PC-3 (cell line): ENCODE measurements around the gene TLE5. TPM values are rescaled to one million over a fixed set of nuclear protein-coding genes. Genes with fewer than 3 reads are reported as not detected.

ENCODE experiments used
- ATAC-seq: fragments of 200-7000 bp; cut with Tn5 transposase; 2 replicates; pipeline ENCODE4 v1.9.1; 2020; ENCODE audit warnings: mild to moderate bottlenecking, moderate library complexity
- BruUV-seq: library from RNA; stranded (reverse); fragments of 400-500 nt; replicated peaks from 2 replicates; lab custom pipeline; 2021; lab: Mats Ljungman, UMichigan
- CTCF ChIA-PET: fragments of 300-600 bp; sonication (Branson Sonifier 250); formaldehyde crosslinking; loops from one replicate; lab custom pipeline; 2022; ENCODE audit warnings: antibody characterized with exemption; lab: Charles Lee
- POLR2A ChIA-PET: fragments of 300-600 bp; sonication (Branson Sonifier 250); formaldehyde crosslinking; loops from one replicate; lab custom pipeline; 2022; ENCODE audit warnings: antibody characterized with exemption; ENCODE audit not compliant: unreplicated experiment; lab: Charles Lee
- DNase-seq: peaks from one replicate; pipeline ENCODE4 v3.0.0-alpha.2; 2015
- H2AFZ ChIP-seq: fragments of 300-600 bp; sonication (generic); 2 replicates; pipeline ENCODE4 v1.6.0; 2016; ENCODE audit warnings: antibody characterized with exemption, low read length
- H3F3A ChIP-seq: fragments of 300-600 bp; sonication (generic); one replicate; pipeline ENCODE4 v1.6.0; 2017; ENCODE audit warnings: antibody characterized with exemption, low read length, control low read depth, mild to moderate bottlenecking; ENCODE audit not compliant: unreplicated experiment
- H3K27ac ChIP-seq: fragments of 300-600 bp; sonication (generic); 2 replicates; pipeline ENCODE4 v1.5.1; 2016; ENCODE audit warnings: mild to moderate bottlenecking, low read length
- H3K27me3 ChIP-seq: fragments of 300-600 bp; sonication (generic); 2 replicates; pipeline ENCODE4 v1.6.1; 2016; ENCODE audit warnings: low read length, mixed read lengths
- H3K36me3 ChIP-seq: fragments of 300-600 bp; sonication (generic); 2 replicates; pipeline ENCODE4 v1.6.1; 2016; ENCODE audit warnings: low read depth, mixed run types, low read length, mixed read lengths
- H3K4me1 ChIP-seq: fragments of 300-600 bp; sonication (generic); 2 replicates; pipeline ENCODE4 v1.5.1; 2016; ENCODE audit warnings: low read length; ENCODE audit not compliant: insufficient read depth
- H3K4me2 ChIP-seq: fragments of 300-600 bp; sonication (generic); 2 replicates; pipeline ENCODE4 v1.6.0; 2016; ENCODE audit warnings: low read length
- H3K4me3 ChIP-seq: fragments of 300-600 bp; sonication (generic); 2 replicates; pipeline ENCODE4 v1.5.1; 2016; ENCODE audit warnings: mild to moderate bottlenecking, low read length, mixed read lengths
- H3K79me2 ChIP-seq: fragments of 300-600 bp; sonication (generic); 2 replicates; pipeline ENCODE4 v1.6.1; 2017; ENCODE audit warnings: low read length, mixed read lengths
- H3K9ac ChIP-seq: fragments of 300-600 bp; sonication (generic); 2 replicates; pipeline ENCODE4 v1.6.0; 2016; ENCODE audit warnings: mild to moderate bottlenecking, low read length
- H3K9me2 ChIP-seq: fragments of 300-600 bp; sonication (generic); replicated peaks from 2 replicates; pipeline ENCODE4 v1.6.1; 2016; ENCODE audit warnings: mixed run types, low read length, mixed read lengths
- H3K9me3 ChIP-seq: fragments of 300-600 bp; sonication (generic); 2 replicates; pipeline ENCODE4 v1.6.1; 2016; ENCODE audit warnings: low read length, mixed read lengths
- H4K20me1 ChIP-seq: fragments of 300-600 bp; sonication (generic); 2 replicates; pipeline ENCODE4 v1.6.1; 2016; ENCODE audit warnings: low read length, mixed read lengths
- EZH2 ChIP-seq: fragments of 300-600 bp; sonication (generic); IDR thresholded peaks from one replicate; pipeline ENCODE4 v1.6.1; 2017; ENCODE audit warnings: antibody characterized with exemption, mild to moderate bottlenecking, low read length; ENCODE audit not compliant: unreplicated experiment
- EZH2phosphoT487 ChIP-seq: fragments of 300-600 bp; sonication (generic); IDR thresholded peaks from 2 replicates; pipeline ENCODE4 v1.6.1; 2018; ENCODE audit warnings: mild to moderate bottlenecking, antibody characterized with exemption, low read length, borderline replicate concordance
- intact Hi-C: fragments of 100-400 bp; cut with micrococcal nuclease; formaldehyde crosslinking; loops from 2 replicates; pipeline ENCODE4 v1.9.0; 2023
- total RNA-seq: library from RNA; depleted of rRNA; stranded (reverse); fragments of >200 nt; gene quantifications from 2 replicates; pipeline ENCODE4 v1.2.3, GENCODE V29; 2014
- TF ChIP-seq, protein P1 (sequence below): fragments of 300-600 bp; sonication (generic); conservative IDR thresholded peaks from 2 replicates; pipeline ENCODE4 v1.5.1; 2017; ENCODE audit warnings: antibody characterized with exemption, low read depth, mild to moderate bottlenecking, low read length

The TLE5 gene
- total RNA-seq, 1 experiment from 2014 or later = 351 TPM

DNA sequence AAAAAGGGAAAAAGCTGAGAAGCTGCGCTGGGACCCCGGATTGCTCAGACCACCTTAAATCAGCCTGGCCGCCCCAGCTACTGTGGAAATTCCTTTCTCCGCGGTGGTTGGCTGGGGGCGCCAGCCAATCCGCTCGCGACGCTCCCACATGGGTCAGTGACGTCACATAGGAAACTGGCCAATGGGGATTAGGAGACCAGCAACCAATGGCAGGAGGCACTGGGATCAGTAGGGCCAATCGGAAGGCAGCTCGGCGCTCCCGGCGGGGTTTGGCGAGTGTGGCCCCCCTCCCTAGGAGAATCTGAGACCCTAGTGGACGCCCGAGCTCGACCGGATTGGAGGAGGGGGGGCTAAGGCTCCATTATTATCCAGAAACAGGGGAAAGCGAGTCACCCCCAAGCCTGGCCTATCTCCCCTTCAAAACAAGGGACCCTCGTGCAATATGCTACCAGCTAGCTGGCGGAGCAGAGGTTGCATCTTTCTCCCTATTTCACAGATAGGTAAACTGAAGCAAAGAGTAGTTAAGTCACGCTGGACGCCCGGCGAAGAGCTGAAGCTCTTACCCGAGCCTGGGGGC lies 26.7 kb downstream of the TLE5 start:
- Histone ChIP-seq H3K9me2 (no peaks in the 10 kb centered on the region), H3K4me3 (peak overlapping the region; percentile 85), H2AFZ (peak overlapping the region; percentile 98), H3K9ac (peak overlapping the region; percentile 92), H4K20me1 (no peaks in the 10 kb centered on the region), H3K9me3 (no peaks in the 10 kb centered on the region), H3K4me1 (peaks cover 13% of the 10 kb centered on the region), H3K79me2 (no peaks in the 10 kb centered on the region), H3K27me3 (no peaks in the 10 kb centered on the region), H3K36me3 (no peaks in the 10 kb centered on the region), H3K27ac (peak overlapping the region; percentile 62), H3K4me2 (peak overlapping the region; percentile 100), H3F3A (no peaks in the 10 kb centered on the region)
- peak; percentile 97 for DNase-seq
- BruUV-seq = no TSS peak
- intact Hi-C loops = no loop called here
- TF ChIP-seq EZH2phosphoT487 (no peak), EZH2 (no peak)
- TF ChIP-seq, protein P1, sequence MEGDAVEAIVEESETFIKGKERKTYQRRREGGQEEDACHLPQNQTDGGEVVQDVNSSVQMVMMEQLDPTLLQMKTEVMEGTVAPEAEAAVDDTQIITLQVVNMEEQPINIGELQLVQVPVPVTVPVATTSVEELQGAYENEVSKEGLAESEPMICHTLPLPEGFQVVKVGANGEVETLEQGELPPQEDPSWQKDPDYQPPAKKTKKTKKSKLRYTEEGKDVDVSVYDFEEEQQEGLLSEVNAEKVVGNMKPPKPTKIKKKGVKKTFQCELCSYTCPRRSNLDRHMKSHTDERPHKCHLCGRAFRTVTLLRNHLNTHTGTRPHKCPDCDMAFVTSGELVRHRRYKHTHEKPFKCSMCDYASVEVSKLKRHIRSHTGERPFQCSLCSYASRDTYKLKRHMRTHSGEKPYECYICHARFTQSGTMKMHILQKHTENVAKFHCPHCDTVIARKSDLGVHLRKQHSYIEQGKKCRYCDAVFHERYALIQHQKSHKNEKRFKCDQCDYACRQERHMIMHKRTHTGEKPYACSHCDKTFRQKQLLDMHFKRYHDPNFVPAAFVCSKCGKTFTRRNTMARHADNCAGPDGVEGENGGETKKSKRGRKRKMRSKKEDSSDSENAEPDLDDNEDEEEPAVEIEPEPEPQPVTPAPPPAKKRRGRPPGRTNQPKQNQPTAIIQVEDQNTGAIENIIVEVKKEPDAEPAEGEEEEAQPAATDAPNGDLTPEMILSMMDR = no peak
- ChIA-PET POLR2A (interaction anchor here (0.5 to 1.2 kb wide), 8 partner anchors 16 to 135 kb away, joined by 3 to 8 read pairs (median 5); partner anchors contain the start of gene ZNF57), CTCF (interaction anchor here (0.6 to 0.8 kb wide), 2 partner anchors 20 to 83 kb away, joined by 3 read pairs; no protein-coding TSS in a partner anchor)
- peak; percentile 90 for ATAC-seq

- DNase-seq = no peak
- ChIA-PET CTCF (interaction anchor here (0.8 kb wide), 1 partner anchor 21 kb away, joined by 3 read pairs; no protein-coding TSS in a partner anchor), POLR2A (interaction anchor here (1.0 to 1.2 kb wide), 2 partner anchors 28 to 84 kb away, joined by 5 to 8 read pairs; no protein-coding TSS in a partner anchor)
These were observed 27.4 kb downstream of the TLE5 start for GRCh38 chr19:3034656-3035541.

More at GRCh38 chr19:3034656-3035541, 27.4 kb downstream of the TLE5 start:
- TSS peak; percentile 99 for BruUV-seq
- no peaks in the 10 kb centered on the region for H3K9me2 ChIP-seq
- H2AFZ ChIP-seq = peak overlapping the region; percentile 98
- TF ChIP-seq EZH2 = no peak
- TF ChIP-seq EZH2phosphoT487 = no peak
- TF ChIP-seq, protein P1 = no peak
- H4K20me1 ChIP-seq = no peaks in the 10 kb centered on the region
- H3K27me3 ChIP-seq = no peaks in the 10 kb centered on the region
- intact Hi-C loops = no loop called here
- no peaks in the 10 kb centered on the region for H3K79me2 ChIP-seq
- H3K4me2 ChIP-seq = peak overlapping the region; percentile 100
- H3K36me3 ChIP-seq = no peaks in the 10 kb centered on the region
- H3F3A ChIP-seq = no peaks in the 10 kb centered on the region
- ATAC-seq = no peak
- peak overlapping the region; percentile 55 for H3K27ac ChIP-seq
- H3K9ac ChIP-seq = peak overlapping the region; percentile 92
- H3K4me3 ChIP-seq = peak overlapping the region; percentile 85
- H3K4me1 ChIP-seq = peaks cover 13% of the 10 kb centered on the region
- H3K9me3 ChIP-seq = no peaks in the 10 kb centered on the region
